ENCODE data around the gene TAF7L.

TAF7L gene

GRCh38 chrX:101265869-101266428 lies 25.2 kb downstream of the TAF7L start:
- no peak for TF ChIP-seq ZFX (IDR thresholded peaks at IDR 0.05)
- TF ChIP-seq CTCF (conservative IDR thresholded peaks at IDR 0.05): no peak
- H3K27ac ChIP-seq: no peak overlapping the region

DNA sequence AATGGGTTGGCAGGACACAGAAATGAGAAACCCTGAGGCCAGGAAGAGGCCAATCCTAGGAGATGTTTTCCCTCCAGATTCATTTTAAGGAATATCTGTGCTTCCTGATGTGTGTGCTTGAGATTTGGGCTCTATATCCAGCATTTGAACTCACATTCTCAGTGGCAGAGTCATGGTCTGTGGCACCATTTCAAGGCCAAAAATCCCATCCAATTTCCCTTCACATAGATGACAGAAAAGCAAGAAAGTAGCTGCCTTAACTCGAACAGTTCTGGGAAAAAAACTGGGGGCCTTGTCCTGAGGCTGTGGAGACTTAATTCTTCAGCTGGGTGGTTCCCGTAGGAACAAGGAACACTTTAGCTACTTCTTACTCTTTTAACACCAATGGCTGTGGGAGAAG lies 27.4 kb downstream of the TAF7L start:
- no peak overlapping the region for H3K27ac ChIP-seq
- TF ChIP-seq ZFX (IDR thresholded peaks at IDR 0.05) (no peak), CTCF (conservative IDR thresholded peaks at IDR 0.05) (no peak)

DNA sequence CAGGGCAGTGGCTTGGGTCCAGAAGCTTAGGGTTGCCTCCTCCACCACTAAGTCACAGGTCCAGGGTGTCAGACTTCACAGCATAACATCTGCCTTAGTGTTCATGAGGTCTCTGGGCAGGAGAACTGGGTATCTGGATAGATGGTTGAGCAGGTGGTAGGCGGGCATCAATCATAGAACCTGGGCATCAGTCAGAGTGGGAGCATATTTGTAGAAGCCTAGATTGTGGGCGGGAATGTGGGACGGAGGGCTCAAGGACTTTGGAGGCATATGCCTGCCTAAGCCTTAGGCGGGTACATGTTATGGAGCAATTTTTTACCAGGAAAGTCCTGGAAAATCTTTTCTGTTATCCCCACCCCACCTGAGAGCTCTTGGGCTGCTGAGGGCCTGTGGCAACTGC lies 28.5 kb downstream of the TAF7L start:
- no peak for TF ChIP-seq CTCF (conservative IDR thresholded peaks at IDR 0.05)
- TF ChIP-seq ZFX (IDR thresholded peaks at IDR 0.05): no peak
- no peak overlapping the region for H3K27ac ChIP-seq

GRCh38 chrX:101260435-101260834 lies 30.7 kb downstream of the TAF7L start:
- TF ChIP-seq ZFX (IDR thresholded peaks at IDR 0.05) (no peak), CTCF (conservative IDR thresholded peaks at IDR 0.05) (peak; percentile 14; the same call in 1 of the 2 replicates)
- no peak overlapping the region for H3K27ac ChIP-seq

- H3K27ac ChIP-seq: no peak overlapping the region
- TF ChIP-seq CTCF (conservative IDR thresholded peaks at IDR 0.05) (no peak), ZFX (IDR thresholded peaks at IDR 0.05) (no peak)
Observed at GRCh38 chrX:101258259-101258581, 32.9 kb downstream of the TAF7L start.

DNA sequence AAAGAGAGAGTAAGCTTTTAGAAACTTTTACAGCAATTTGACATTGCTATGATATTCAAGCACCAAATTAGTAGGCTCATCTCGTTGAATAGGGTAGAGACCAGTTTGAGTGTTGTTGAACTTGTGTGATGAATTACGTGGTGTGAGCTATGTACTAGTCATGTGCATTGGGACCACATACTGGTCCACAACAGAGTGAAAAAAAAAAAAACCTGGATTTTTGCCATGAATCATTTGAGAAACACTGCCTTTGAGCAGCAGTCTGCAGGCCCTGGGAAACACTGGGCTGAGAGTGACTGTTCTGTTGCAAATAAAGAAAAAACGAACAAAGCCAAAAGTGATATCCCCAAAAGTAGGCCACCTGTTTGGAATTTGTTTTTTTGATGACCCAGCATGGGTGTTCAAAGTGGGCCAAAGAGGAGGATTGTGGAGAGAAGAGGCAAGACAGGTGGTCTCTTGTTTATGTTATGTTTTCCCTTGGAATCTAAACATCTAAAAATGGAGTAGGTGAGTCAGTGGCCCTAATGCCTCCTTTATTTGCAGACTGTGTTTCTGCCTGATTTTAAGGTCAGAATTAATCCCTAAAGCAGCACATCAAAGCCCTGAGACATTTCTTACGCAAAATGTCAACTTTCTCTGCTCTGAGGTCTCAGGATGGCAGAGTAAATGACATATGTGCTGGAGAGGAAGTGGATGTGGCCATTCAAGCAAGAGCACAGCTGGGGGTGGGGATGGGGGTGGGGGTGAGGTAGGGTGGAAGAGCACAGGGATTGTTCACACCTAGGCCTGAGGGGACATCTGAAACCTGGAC lies 33.5 kb downstream of the TAF7L start:
- TF ChIP-seq CTCF (conservative IDR thresholded peaks at IDR 0.05) (no peak), ZFX (IDR thresholded peaks at IDR 0.05) (no peak)
- no peak overlapping the region for H3K27ac ChIP-seq

DNA sequence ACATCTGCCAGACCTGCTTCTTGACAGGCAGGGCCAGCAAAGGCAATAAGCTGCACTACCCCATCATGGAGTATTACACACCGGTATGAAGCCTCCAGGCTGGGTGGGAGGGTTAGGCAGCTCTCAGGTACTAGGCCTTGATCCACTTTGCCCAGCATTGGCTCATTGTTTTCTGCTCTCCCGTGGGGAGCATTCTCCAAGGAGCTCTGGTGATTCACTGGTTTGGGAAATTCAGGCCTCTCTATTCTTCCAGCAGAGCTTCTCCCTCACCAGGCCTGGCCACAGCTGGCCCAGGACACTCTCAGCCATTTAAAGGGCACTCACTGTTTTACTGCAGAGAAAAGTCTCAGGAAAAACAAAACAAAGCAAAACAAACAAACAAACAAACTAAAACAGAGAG lies 38.5 kb downstream of the TAF7L start:
- no peak overlapping the region for H3K27ac ChIP-seq

More for the DNA sequence above, 38.5 kb downstream of the TAF7L start:
- TF ChIP-seq ZFX (IDR thresholded peaks at IDR 0.05) (no peak), CTCF (conservative IDR thresholded peaks at IDR 0.05) (no peak)
